CD4-positive, CD25-positive, alpha-beta regulatory T cell (primary cell): Measurements from ENCODE around the gene LRRC4C. TPM values are rescaled to one million over a fixed set of nuclear protein-coding genes. Genes with fewer than 3 reads are reported as not detected.

Experiments used
- ATAC-seq, 2 donors: fragments of 150-1000 bp; cut with Tn5 transposase; one replicate each; pipeline ENCODE4 v1.10.0; 2021; ENCODE audit warnings: low read depth in 2 of 2, moderate number of reproducible peaks in 2 of 2, moderate library complexity in 1 of 2
- DNase-seq, 3 donors: peaks; one replicate each; pipeline versions ENCODE4 v3.0.0 to v3.0.0-alpha.2; 2012 to 2022; ENCODE audit warnings: mixed read lengths in 1 of 3
- H3K27ac ChIP-seq: one replicate; pipeline ENCODE4 v1.7.0; 2013; ENCODE audit warnings: mild to moderate bottlenecking, low read length; ENCODE audit not compliant: insufficient read depth, poor library complexity, severe bottlenecking
- H3K27me3 ChIP-seq: one replicate; pipeline ENCODE4 v1.7.0; 2013; ENCODE audit warnings: low read length; ENCODE audit not compliant: control insufficient read depth, insufficient read depth
- H3K36me3 ChIP-seq: one replicate; pipeline ENCODE4 v1.7.0; 2013; ENCODE audit warnings: mild to moderate bottlenecking, low read length, moderate library complexity; ENCODE audit not compliant: control insufficient read depth, insufficient read depth
- H3K4me1 ChIP-seq: 2 replicates; pipeline ENCODE4 v1.7.0; 2013; ENCODE audit warnings: mild to moderate bottlenecking, low read length; ENCODE audit not compliant: insufficient read depth, control insufficient read depth, poor library complexity, severe bottlenecking
- H3K4me3 ChIP-seq: one replicate; pipeline ENCODE4 v1.7.0; 2013; ENCODE audit warnings: low read depth, mild to moderate bottlenecking, low read length, moderate library complexity
- H3K9me3 ChIP-seq, 2 experiments: 1 replicate in 1 of 2; 2 replicates in 1 of 2; pipeline ENCODE4 v1.7.0; 2013; ENCODE audit warnings: low read length in 2 of 2, mild to moderate bottlenecking in 1 of 2, moderate library complexity in 1 of 2; ENCODE audit not compliant: control insufficient read depth in 2 of 2
- H3K27ac Mint-ChIP-seq, 3 donors: one replicate each; pipeline ENCODE4 v1.8.0; 2020 to 2022; ENCODE audit warnings: mild to moderate bottlenecking in 3 of 3, mixed read lengths in 3 of 3, moderate library complexity in 2 of 3
- H3K27me3 Mint-ChIP-seq: one replicate; pipeline ENCODE4 v1.8.0; 2022; ENCODE audit warnings: mild to moderate bottlenecking, mixed read lengths
- H3K36me3 Mint-ChIP-seq: one replicate; pipeline ENCODE4 v1.8.0; 2020; ENCODE audit warnings: mixed read lengths
- H3K4me1 Mint-ChIP-seq, 4 donors: one replicate each; pipeline ENCODE4 v1.8.0; 2020 to 2022; ENCODE audit warnings: mixed read lengths in 4 of 4, mild to moderate bottlenecking in 1 of 4
- H3K4me3 Mint-ChIP-seq, 4 donors: one replicate each; pipeline ENCODE4 v1.8.0; 2020 to 2022; ENCODE audit warnings: mild to moderate bottlenecking in 4 of 4, mixed read lengths in 4 of 4, moderate library complexity in 3 of 4
- H3K9me3 Mint-ChIP-seq, 7 donors: one replicate each; pipeline ENCODE4 v1.8.0; 2020 to 2022; ENCODE audit warnings: mixed read lengths in 7 of 7, mild to moderate bottlenecking in 3 of 7, moderate library complexity in 2 of 7
- polyA plus RNA-seq, 4 donors: library from polyadenylated mRNA; unstranded; fragments of 300-500 nt; fragmentation: Illumina TruSeq; gene quantifications; one replicate each; pipeline ENCODE4 v1.2.3, GENCODE V29; 2021
- total RNA-seq: library from RNA; stranded (reverse); gene quantifications from one replicate; pipeline ENCODE4 v1.2.3, GENCODE V29; 2022

LRRC4C gene
- total and polyA plus RNA-seq, 5 donors from 2014 or later, result not detected

DNA sequence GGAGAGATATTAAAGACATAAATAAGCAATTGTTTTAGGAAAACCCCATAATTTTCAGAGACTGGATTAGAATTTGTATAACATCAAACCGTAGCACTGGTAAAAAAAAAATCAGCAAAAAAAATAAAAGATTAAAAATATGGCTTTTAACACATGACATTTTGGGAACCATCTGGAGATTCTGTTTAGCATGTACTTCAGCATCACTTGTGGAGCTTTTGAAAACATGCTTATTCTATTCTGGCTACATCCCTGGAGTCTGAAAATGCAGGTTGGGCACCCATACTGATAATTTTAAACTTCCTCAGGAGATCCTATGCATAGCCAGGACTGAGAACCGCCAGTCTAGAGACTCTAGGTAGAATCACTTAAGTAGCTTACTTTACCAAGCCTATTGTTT is 1190.9 kb downstream of the LRRC4C start:
- H3K4me3 Mint-ChIP-seq, result no peak overlapping the region
- Histone ChIP-seq H3K27ac (no peak overlapping the region), H3K9me3 (no peaks in the 10 kb centered on the region), H3K27me3 (no peaks in the 10 kb centered on the region), H3K4me1 (no peaks in the 10 kb centered on the region), H3K36me3 (no peaks in the 10 kb centered on the region), H3K4me3 (no peak overlapping the region)
- ATAC-seq (no peak), DNase-seq (no peak)
- H3K4me1 Mint-ChIP-seq, result no peaks in the 10 kb centered on the region
- peaks cover 2 to 24% (median 4%) of the 10 kb centered on the region in 7 donors for H3K9me3 Mint-ChIP-seq
- no peak overlapping the region for H3K27ac Mint-ChIP-seq
- peaks cover 4% of the 10 kb centered on the region for H3K27me3 Mint-ChIP-seq
- no peaks in the 10 kb centered on the region for H3K36me3 Mint-ChIP-seq

DNA sequence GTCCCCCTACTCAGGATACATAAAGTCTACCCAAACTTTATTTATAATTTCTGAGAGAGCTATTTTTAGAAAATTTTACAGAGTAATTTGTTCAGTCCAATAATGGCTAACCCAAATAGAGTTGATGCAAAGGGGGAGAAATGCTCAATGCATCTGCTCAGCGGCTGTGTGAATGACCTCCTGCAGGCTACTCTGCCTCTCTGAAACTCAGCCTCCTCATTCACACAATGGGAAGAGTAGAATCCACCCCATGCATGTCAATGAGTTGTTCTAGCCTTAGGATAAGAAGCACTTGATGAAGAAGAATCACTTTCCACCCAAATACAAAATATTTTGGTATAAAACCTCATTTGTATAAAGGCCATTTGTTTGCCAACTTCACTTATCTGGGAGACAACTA is 1204.0 kb downstream of the LRRC4C start:
- Histone ChIP-seq H3K4me3 (no peak overlapping the region), H3K4me1 (no peaks in the 10 kb centered on the region), H3K36me3 (no peaks in the 10 kb centered on the region), H3K27me3 (no peaks in the 10 kb centered on the region), H3K27ac (no peak overlapping the region), H3K9me3 (no peaks in the 10 kb centered on the region)
- no peaks in the 10 kb centered on the region for H3K27me3 Mint-ChIP-seq
- ATAC-seq, result no peak
- H3K9me3 Mint-ChIP-seq, result peaks cover 0 to 21% (median 4%) of the 10 kb centered on the region in 7 donors
- no peak for DNase-seq
- H3K27ac Mint-ChIP-seq, result no peak overlapping the region
- H3K36me3 Mint-ChIP-seq, result no peaks in the 10 kb centered on the region
- H3K4me1 Mint-ChIP-seq, result no peaks in the 10 kb centered on the region
- H3K4me3 Mint-ChIP-seq, result no peak overlapping the region

DNA sequence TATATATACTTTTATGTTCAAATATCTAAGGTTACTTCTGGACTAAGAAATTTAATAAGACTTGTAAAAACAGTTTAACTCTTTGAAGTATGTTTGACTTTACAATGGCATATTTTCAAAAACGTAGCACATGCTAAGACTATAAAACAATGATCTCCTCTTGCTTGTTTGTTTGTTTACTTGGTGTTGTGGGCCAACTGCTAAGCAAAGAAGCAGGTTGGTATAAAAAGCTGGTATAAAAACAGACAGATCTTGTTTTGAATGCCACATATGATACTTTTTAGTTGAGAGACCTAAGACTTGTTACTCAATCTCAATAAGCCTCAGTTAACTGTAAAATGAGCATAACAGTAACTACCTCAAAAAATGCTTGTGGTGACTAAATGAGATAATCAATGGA is 1206.3 kb downstream of the LRRC4C start:
- peaks cover 1 to 24% (median 6%) of the 10 kb centered on the region in 7 donors for H3K9me3 Mint-ChIP-seq
- no peak overlapping the region for H3K27ac ChIP-seq
- H3K27me3 Mint-ChIP-seq, result no peaks in the 10 kb centered on the region
- H3K4me1 ChIP-seq, result no peaks in the 10 kb centered on the region
- ATAC-seq, result no peak
- peaks cover 0 to 3% of the 10 kb centered on the region in 2 experiments for H3K9me3 ChIP-seq
- no peak overlapping the region for H3K27ac Mint-ChIP-seq
- H3K27me3 ChIP-seq, result no peaks in the 10 kb centered on the region
- no peak for DNase-seq
- H3K36me3 ChIP-seq, result no peaks in the 10 kb centered on the region
- no peaks in the 10 kb centered on the region for H3K36me3 Mint-ChIP-seq
- H3K4me3 ChIP-seq, result no peak overlapping the region
- H3K4me1 Mint-ChIP-seq, result no peaks in the 10 kb centered on the region
- no peak overlapping the region for H3K4me3 Mint-ChIP-seq

DNA sequence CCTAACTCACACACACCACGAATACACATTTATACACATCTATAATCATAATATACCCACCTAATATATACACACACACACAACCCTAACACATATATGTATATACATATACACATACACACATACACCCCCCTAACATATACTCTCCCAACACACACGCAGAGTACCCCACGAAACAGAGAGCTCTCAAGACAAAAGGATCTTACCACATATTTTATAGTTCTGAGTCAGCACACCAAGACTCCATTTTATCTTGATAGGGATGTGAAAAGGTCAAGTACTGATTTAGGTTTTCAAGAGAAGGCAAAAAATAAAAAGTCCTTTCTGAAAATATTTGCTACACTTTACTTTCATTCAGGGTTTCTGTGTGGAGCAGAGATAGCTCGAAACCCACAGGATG is 1207.2 kb downstream of the LRRC4C start:
- H3K27ac Mint-ChIP-seq, result no peak overlapping the region
- H3K4me3 Mint-ChIP-seq, result no peak overlapping the region
- no peaks in the 10 kb centered on the region for H3K36me3 ChIP-seq
- H3K4me3 ChIP-seq, result no peak overlapping the region
- ATAC-seq (no peak), DNase-seq (no peak)
- H3K27ac ChIP-seq, result no peak overlapping the region
- H3K9me3 ChIP-seq, result peaks cover 0 to 6% of the 10 kb centered on the region in 2 experiments
- no peaks in the 10 kb centered on the region for H3K4me1 Mint-ChIP-seq
- H3K4me1 ChIP-seq, result no peaks in the 10 kb centered on the region
- H3K27me3 ChIP-seq, result no peaks in the 10 kb centered on the region
- no peaks in the 10 kb centered on the region for H3K36me3 Mint-ChIP-seq
- H3K9me3 Mint-ChIP-seq, result peaks cover 1 to 24% (median 6%) of the 10 kb centered on the region in 7 donors
- no peaks in the 10 kb centered on the region for H3K27me3 Mint-ChIP-seq

DNA sequence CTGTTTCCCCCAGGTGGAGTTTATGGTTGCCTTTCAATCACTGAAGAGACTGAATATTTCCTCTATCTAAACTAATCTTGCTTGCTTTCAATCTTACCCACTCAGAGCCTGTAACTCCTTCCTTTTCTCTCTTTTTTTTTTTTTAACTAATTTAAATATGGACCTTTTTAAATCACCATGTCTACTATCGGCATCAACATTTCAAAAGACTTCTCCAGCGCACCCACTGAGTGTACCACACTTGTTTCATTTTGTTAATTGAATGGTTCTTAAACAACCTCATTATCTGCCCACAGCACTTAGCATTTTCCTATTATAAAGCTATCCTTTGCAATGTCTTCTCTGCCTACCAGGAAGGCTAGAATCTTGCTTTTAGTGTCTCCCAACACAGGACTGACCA is 1212.5 kb downstream of the LRRC4C start:
- Histone ChIP-seq H3K27ac (no peak overlapping the region), H3K4me3 (no peak overlapping the region), H3K4me1 (no peaks in the 10 kb centered on the region), H3K36me3 (no peaks in the 10 kb centered on the region), H3K27me3 (no peaks in the 10 kb centered on the region), H3K9me3 (peaks cover 3 to 6% of the 10 kb centered on the region in 2 experiments)
- Mint-ChIP-seq H3K36me3 (no peaks in the 10 kb centered on the region), H3K4me1 (no peaks in the 10 kb centered on the region), H3K27ac (no peak overlapping the region), H3K4me3 (no peak overlapping the region), H3K9me3 (peaks cover 1 to 14% (median 7%) of the 10 kb centered on the region in 7 donors), H3K27me3 (no peaks in the 10 kb centered on the region)
- ATAC-seq (no peak), DNase-seq (no peak)

DNA sequence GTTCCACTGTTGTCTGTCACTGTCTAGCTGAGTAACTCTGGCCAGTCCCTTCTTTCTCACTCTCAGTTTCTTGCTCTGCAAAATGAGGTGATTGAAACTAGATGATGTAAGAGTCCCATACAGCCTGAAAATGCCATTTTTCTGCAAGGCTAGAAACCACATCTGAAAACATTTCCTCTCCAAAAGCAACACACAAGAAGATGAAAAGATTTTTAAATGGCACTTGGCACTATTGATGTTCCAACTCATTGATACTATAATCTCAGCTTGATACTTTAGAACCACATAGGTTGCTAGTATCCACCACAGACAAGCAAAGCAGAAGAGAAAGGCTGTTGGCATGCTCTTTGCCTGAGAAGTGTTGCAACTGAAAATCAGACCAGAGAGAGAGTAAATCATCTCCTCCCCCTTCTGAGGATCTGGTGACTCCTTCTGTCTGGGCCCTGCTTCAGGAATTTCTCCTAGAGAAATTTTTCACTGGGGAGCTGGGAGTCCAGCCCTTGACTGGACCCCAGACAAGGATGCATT is 1217.9 kb downstream of the LRRC4C start:
- Mint-ChIP-seq H3K27me3 (no peaks in the 10 kb centered on the region), H3K4me3 (no peak overlapping the region), H3K4me1 (no peaks in the 10 kb centered on the region), H3K36me3 (no peaks in the 10 kb centered on the region), H3K27ac (no peak overlapping the region), H3K9me3 (peaks cover 3 to 28% (median 9%) of the 10 kb centered on the region in 7 donors)
- DNase-seq (no peak), ATAC-seq (no peak)
- Histone ChIP-seq H3K9me3 (peaks cover 3 to 5% of the 10 kb centered on the region in 2 experiments), H3K27ac (no peak overlapping the region), H3K4me1 (no peaks in the 10 kb centered on the region), H3K4me3 (no peak overlapping the region), H3K27me3 (no peaks in the 10 kb centered on the region), H3K36me3 (no peaks in the 10 kb centered on the region)

DNA sequence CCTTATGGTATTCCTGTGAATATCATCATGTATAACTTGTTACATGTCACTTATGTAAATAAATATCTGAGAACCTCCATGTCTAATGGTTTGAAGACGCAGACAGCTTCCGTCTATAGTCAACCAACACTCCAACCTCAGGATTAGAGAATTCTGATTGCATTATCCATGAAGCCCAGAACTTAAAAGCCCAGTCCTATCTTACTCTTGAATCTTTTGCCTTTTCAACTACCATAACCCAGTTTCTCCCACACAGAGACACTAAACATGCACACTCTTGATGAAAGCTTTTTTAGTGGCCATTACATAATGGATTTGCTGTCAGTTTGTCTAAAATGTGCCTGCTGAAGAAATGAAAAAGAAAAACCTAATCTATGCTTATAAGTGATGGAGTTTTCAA is 1219.2 kb downstream of the LRRC4C start:
- H3K4me3 ChIP-seq, result no peak overlapping the region
- H3K4me1 ChIP-seq, result no peaks in the 10 kb centered on the region
- Mint-ChIP-seq H3K27me3 (no peaks in the 10 kb centered on the region), H3K27ac (no peak overlapping the region), H3K9me3 (peaks cover 6 to 28% (median 10%) of the 10 kb centered on the region in 7 donors), H3K4me3 (no peak overlapping the region), H3K4me1 (no peaks in the 10 kb centered on the region), H3K36me3 (no peaks in the 10 kb centered on the region)
- ATAC-seq (no peak), DNase-seq (no peak)
- H3K27me3 ChIP-seq, result no peaks in the 10 kb centered on the region
- H3K36me3 ChIP-seq, result no peaks in the 10 kb centered on the region
- no peak overlapping the region for H3K27ac ChIP-seq
- H3K9me3 ChIP-seq, result peaks cover 3 to 5% of the 10 kb centered on the region in 2 experiments

DNA sequence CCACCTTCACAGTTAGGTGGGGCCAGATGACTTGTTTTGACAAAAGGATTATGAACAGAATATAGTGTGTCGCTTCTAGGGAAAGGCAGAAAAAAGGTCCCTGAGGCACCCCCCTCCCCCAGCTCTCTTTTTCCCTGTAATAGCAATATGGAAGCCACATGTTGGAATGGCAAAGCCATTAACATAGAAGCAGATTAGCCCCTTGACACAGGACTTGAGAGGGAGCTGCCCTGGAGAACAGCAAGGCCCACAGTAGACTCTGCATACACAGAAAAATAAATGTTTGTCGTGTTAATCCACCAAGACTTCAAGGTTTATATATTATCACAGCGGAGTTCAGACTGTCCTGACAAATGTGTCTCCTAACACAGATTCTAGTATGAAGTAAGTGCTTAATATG is 1222.9 kb downstream of the LRRC4C start:
- Mint-ChIP-seq H3K4me1 (no peaks in the 10 kb centered on the region), H3K27me3 (no peaks in the 10 kb centered on the region), H3K4me3 (no peak overlapping the region), H3K36me3 (no peaks in the 10 kb centered on the region), H3K27ac (no peak overlapping the region), H3K9me3 (peaks cover 5 to 29% (median 9%) of the 10 kb centered on the region in 7 donors)
- Histone ChIP-seq H3K4me3 (no peak overlapping the region), H3K27me3 (no peaks in the 10 kb centered on the region), H3K4me1 (no peaks in the 10 kb centered on the region), H3K27ac (no peak overlapping the region), H3K9me3 (peaks cover 0 to 5% of the 10 kb centered on the region in 2 experiments), H3K36me3 (no peaks in the 10 kb centered on the region)
- no peak for ATAC-seq
- DNase-seq, result no peak
